ENCODE data around the gene MARK2. TPM values are rescaled to one million over a fixed set of nuclear protein-coding genes. Genes with fewer than 3 reads are reported as not detected.
A peak's percentile ranks its signal among the peaks of the same experiment; 100 is the strongest.

The MARK2 gene
- total RNA-seq, 1 donor from 2014 or later: 31.8 TPM

DNA sequence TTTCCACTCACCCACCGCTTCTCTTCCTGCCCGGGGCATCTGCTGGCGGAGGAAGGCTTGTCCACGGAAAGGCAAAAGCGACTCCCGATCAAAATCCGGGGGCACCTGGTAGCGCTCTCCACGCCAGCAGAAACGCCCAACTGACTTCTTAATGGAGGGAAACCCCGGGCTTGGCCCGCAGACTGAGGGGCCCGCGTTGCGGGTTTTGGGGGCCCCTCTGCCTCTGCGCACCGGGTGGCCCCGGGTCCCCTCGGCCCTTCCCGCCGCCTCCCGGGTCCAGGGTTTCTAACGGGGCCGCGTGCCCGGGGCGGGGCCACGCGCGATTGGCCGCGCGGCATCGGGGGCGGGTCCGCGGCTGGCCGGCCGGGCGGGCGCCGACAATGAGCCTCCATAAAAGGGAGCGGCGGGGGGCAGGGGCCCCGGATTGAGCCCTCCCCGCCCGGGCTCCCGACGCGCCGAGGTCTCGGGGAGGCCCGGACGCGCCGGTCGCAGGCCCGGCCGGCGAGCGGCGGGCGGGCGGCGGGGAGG is 25.8 kb upstream of the MARK2 start, which contains the start of gene SPINDOC:
SPINDOC (plus strand) TSS at position 422 of the 528 bp plus-strand sequence. CDS start 231 bp downstream, outside the sequence.
- peak; percentile 91 for DNase-seq (ENCODE audit: extremely low spot score, unreplicated experiment)
- Mint-ChIP-seq H3K27me3 (ENCODE audit: unreplicated experiment) (no peaks in the 10 kb centered on the region), H3K36me3 (ENCODE audit: unreplicated experiment) (peaks cover 15% of the 10 kb centered on the region), H3K4me1 (ENCODE audit: unreplicated experiment) (peaks cover 32% of the 10 kb centered on the region), H3K9me3 (ENCODE audit: unreplicated experiment) (no peaks in the 10 kb centered on the region), H3K27ac (ENCODE audit: unreplicated experiment) (peak within 1 kb of the TSS; percentile 68), H3K4me3 (ENCODE audit: unreplicated experiment) (peak within 1 kb of the TSS; percentile 86)
- TF ChIP-seq, protein P1, sequence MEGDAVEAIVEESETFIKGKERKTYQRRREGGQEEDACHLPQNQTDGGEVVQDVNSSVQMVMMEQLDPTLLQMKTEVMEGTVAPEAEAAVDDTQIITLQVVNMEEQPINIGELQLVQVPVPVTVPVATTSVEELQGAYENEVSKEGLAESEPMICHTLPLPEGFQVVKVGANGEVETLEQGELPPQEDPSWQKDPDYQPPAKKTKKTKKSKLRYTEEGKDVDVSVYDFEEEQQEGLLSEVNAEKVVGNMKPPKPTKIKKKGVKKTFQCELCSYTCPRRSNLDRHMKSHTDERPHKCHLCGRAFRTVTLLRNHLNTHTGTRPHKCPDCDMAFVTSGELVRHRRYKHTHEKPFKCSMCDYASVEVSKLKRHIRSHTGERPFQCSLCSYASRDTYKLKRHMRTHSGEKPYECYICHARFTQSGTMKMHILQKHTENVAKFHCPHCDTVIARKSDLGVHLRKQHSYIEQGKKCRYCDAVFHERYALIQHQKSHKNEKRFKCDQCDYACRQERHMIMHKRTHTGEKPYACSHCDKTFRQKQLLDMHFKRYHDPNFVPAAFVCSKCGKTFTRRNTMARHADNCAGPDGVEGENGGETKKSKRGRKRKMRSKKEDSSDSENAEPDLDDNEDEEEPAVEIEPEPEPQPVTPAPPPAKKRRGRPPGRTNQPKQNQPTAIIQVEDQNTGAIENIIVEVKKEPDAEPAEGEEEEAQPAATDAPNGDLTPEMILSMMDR (IDR thresholded peaks at IDR 0.05): no peak

DNA sequence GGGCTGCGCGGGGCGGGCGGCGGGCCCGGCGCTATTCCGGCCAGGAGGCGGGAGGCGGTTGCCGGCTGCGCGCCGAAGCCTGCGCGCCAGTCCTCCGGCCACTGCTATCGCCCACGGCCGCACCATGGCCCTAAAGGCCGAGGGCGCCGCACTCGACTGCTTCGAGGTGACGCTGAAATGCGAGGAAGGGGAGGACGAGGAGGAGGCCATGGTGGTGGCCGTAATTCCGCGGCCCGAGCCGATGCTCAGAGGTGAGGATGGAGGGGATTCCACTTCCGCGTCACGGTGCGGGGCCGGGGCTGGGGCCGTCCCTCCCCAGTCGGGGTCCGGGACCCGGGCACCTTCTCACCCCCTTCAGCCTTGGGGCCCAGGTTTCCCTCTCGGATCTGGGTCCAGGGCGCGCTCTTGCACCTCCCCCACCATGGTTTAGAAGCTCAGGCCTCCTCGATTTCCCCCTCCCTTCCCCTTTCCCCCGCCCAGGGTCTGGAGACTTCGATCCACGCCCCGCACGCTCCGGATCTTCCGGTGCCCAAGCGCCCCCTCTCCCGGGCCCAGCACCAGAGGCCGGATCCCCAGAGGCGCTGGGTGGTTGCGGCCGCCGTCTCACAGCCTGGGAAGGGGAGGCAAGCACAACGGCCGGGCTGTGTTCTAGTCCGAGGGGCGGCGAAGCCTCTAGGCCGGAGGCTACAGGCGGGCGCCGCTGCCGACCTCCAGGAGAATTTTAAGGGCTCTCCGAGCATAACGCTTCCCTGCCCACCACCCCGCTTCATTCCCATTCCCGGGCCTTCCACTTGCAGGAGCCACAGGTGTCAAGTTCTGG is 25.1 kb upstream of the MARK2 start:
- H3K27ac Mint-ChIP-seq (ENCODE audit: unreplicated experiment): peak overlapping the region; percentile 29

DNA sequence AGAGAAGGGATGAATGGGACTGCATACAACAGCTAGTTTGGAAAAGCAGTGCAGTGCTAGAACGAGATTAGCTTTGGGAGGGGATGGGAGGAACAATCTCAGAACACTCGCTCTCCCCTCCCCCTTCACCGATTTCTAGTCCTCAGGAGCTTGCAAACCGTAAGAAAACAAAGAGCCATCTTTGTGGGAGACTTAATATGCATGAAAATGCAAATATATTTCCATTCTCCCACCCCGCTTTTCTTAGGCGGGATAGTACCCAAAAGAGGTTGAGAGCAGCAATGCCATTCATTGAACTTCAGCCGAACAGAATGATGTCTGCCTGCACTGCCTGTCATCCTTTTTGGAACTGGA is 24.6 kb upstream of the MARK2 start:
- DNase-seq (ENCODE audit: extremely low spot score, unreplicated experiment): no peak
- H3K27ac Mint-ChIP-seq (ENCODE audit: unreplicated experiment): peak overlapping the region; percentile 29

More for the DNA sequence above, 25.1 kb upstream of the MARK2 start:
- TF ChIP-seq, protein P1 (IDR thresholded peaks at IDR 0.05): no peak
- no peaks in the 10 kb centered on the region for H3K27me3 Mint-ChIP-seq (ENCODE audit: unreplicated experiment)
- no peaks in the 10 kb centered on the region for H3K9me3 Mint-ChIP-seq (ENCODE audit: unreplicated experiment)
- peaks cover 15% of the 10 kb centered on the region for H3K36me3 Mint-ChIP-seq (ENCODE audit: unreplicated experiment)
- peaks cover 32% of the 10 kb centered on the region for H3K4me1 Mint-ChIP-seq (ENCODE audit: unreplicated experiment)
- DNase-seq (ENCODE audit: extremely low spot score, unreplicated experiment): peak; percentile 86
- peak overlapping the region; percentile 86 for H3K4me3 Mint-ChIP-seq (ENCODE audit: unreplicated experiment)

DNA sequence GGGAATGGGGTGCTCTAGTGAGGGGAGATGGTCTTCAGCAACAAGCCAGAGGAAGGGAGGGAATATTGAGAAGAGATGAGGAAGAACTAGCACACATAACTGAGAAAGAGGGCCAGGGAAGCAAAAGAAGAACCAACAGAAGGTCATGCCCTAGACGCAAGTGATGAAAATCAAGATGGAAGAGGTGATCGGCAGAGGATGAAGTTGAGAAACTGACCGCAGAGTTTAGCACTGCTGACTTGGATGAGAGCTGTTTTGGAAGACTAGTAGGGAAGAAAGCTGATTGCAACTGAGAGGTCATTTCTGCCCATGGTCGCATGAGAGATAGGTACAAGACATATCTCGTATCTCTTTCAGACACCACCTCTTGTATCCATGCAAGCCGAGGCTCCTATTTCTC is 22.7 kb upstream of the MARK2 start:
- no peak overlapping the region for H3K4me3 Mint-ChIP-seq (ENCODE audit: unreplicated experiment)
- no peaks in the 10 kb centered on the region for H3K9me3 Mint-ChIP-seq (ENCODE audit: unreplicated experiment)
- H3K27ac Mint-ChIP-seq (ENCODE audit: unreplicated experiment): no peak overlapping the region
- DNase-seq (ENCODE audit: extremely low spot score, unreplicated experiment): no peak
- H3K36me3 Mint-ChIP-seq (ENCODE audit: unreplicated experiment): peaks cover 24% of the 10 kb centered on the region
- no peaks in the 10 kb centered on the region for H3K27me3 Mint-ChIP-seq (ENCODE audit: unreplicated experiment)
- H3K4me1 Mint-ChIP-seq (ENCODE audit: unreplicated experiment): peaks cover 32% of the 10 kb centered on the region
- TF ChIP-seq, protein P1 (IDR thresholded peaks at IDR 0.05): no peak

More for the DNA sequence above, 24.6 kb upstream of the MARK2 start:
- TF ChIP-seq, protein P1 (IDR thresholded peaks at IDR 0.05): no peak
- no peaks in the 10 kb centered on the region for H3K9me3 Mint-ChIP-seq (ENCODE audit: unreplicated experiment)
- H3K36me3 Mint-ChIP-seq (ENCODE audit: unreplicated experiment): peaks cover 15% of the 10 kb centered on the region
- peaks cover 32% of the 10 kb centered on the region for H3K4me1 Mint-ChIP-seq (ENCODE audit: unreplicated experiment)
- H3K4me3 Mint-ChIP-seq (ENCODE audit: unreplicated experiment): peak overlapping the region; percentile 86
- no peaks in the 10 kb centered on the region for H3K27me3 Mint-ChIP-seq (ENCODE audit: unreplicated experiment)

DNA sequence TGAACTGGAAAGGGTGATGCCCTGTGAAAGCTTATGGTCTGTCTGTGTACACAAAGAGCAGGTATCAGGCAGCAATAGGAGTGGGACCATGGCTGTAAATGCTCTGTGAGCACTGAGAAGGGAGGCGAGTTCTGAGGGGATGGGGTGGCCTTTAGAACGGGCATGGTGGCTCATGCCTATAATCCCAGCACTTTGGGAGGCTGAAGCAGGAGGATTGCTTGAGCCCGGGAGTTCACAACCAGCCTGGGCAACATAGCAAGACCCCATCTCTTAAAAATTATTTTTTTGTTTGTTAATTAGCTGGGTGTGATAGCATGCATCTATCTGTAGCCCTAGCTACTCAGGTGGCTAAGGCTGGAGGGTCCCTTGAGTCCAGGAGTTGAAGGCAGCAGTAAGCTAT is 22.2 kb upstream of the MARK2 start:
- Mint-ChIP-seq H3K4me1 (ENCODE audit: unreplicated experiment) (peaks cover 30% of the 10 kb centered on the region), H3K4me3 (ENCODE audit: unreplicated experiment) (no peak overlapping the region), H3K36me3 (ENCODE audit: unreplicated experiment) (peaks cover 29% of the 10 kb centered on the region), H3K9me3 (ENCODE audit: unreplicated experiment) (no peaks in the 10 kb centered on the region), H3K27ac (ENCODE audit: unreplicated experiment) (no peak overlapping the region), H3K27me3 (ENCODE audit: unreplicated experiment) (no peaks in the 10 kb centered on the region)
- TF ChIP-seq, protein P1 (IDR thresholded peaks at IDR 0.05): no peak
- no peak for DNase-seq (ENCODE audit: extremely low spot score, unreplicated experiment)

Measured in osteocyte (in vitro differentiated cells).